Ecto neural progenitor cell (in vitro differentiated cells): ENCODE data around the gene FZD2.
"Not testable (repeated sequence)": the region's sequence is repeated elsewhere in the genome, so short reads cannot be mapped to it uniquely, and the experiment has no call there.

Experiments
- DNase-seq: peaks from one replicate; pipeline ENCODE4 v3.0.0-alpha.2; 2018; ENCODE audit warnings: low spot score

FZD2 gene

DNA sequence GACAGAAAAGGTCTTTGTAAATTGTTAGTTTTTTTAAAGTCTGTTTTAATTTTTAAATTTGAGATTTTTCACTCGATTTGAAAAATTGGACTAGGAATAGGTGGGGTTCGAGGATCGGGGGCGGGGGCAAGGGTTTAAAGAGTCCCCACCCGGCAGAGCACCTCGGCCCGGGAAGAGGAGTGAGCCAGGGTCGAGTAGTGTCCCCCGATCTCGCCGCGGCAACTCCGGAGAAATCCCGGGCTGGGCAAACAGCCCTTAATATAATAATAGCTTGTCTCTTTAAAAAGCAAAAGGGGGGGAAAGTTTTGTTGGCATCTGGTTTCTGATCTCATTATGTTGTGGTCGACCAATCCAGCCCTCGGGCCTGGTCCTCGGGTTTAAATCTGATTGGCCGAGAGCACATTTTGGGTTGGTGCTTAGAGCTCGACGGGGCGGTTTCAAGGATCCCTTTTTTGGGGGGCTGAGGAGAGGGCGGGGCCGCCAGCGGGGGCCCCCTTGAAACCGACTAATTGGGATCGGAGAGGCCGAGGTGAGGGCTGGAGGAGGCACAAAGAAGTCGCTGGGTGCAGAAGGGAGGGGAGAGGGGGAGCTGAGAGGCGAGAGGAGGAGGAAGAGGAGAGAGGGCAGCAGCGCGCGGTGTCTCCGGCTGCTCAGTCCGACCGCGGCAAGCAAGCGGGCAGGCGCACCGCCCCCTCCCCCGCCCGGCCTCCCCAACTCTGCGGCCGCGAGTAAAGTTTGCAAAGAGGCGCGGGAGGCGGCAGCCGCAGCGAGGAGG lies at the start of gene FZD2:
Gene FZD2 (plus strand): TSS at position 653 of the 775 bp plus-strand sequence. CDS start 205 bp downstream, outside the sequence.
- DNase-seq, result peak; percentile 99

DNA sequence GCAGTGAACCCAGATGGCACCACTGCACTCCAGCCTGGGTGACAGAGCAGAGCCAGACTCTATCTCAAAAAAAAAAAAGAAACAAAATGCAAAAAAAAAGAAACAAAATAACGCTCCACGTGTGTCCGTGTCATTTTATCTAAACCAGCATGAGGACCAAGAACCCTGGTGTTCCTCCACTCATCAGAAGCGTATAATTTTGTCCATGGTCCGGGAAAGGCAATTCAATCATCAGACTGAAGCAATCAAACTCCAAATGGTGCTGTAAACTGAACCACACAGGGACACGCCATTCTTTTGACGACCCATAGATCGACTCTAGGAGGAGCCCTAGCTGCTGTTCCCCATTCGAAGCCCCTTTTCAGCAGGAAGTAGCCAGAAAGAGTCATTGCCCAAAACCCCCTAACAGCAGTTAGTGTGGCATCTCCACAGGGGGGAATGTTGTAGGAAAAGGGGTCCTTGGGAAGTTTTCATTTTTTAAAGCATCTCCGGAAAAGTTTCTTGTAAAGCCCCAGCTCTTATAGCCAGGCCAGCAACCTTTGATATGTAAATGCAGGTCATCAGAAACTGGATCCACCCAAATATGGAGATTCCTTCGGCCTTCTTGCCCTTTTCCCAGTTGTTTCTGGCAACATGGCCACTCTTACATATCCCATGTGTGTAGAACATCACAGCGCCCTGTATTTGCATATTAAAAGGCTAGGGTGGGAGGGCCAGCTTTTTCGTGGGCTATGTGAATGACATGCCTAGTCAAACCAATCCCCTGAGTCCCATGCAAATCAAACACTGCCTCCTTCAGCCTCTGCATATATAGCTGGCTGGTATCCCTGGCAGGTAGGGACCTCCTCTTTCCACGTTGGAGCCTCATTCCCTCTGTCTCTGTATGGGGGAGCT lies 45.8 kb upstream of the FZD2 start:
- DNase-seq, result peak; percentile 80

DNA sequence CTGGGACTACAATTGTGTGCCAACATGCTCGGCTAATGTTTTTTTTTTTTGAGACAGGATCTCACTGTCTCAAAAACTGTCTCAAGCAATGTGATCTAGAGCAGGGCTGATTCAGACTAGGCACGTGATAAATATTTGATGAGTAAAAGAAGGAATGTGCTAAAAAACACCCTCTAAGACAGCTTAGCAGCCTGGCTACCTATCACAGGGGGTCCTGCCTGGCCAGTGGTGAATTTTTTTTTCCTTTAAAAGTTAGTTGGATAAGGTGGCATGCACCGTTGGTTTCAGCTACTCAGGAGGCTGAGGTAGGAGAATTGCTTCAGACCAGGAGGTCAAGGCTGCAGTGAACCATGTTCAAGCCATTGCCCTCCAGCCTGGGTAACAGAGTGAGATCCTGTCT lies 39.3 kb upstream of the FZD2 start:
- peak; percentile 26 for DNase-seq

DNA sequence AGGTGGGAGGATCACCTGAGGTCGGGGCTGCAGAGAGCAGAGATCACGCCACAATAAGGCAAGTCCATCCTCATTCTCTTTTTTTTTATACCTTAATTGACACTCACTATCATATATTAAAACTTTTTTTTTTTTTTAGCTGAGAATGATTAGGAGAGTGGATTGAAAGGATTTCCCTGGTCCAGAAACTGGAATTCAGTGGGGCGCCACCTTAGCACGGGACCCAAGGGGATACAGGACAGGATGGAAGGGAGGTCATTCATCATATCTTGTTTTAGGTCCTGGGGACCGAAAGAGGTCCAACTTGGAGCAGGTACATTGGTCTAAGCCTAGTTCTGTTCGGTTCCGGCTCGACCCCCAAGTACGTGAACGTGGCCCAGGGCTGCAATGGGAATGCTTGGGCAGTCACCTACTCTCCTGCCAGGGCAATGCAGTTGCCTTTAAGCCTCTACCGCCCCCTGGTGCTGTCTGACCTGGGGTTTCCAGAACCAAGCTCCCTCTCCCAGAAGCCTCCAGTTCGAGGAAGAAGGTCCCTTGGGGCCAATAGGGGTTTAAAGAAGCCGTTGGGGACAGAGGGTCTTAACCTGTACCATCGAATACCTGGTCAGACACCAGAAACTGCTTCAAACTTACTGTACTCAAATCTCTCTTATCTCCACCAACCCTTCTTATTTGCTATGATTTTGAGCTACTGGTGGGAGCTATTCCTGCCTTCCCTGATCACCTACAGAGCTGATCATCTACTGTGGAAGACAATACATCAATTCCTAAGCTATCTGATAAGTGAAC lies 34.2 kb upstream of the FZD2 start:
- peak; percentile 74 for DNase-seq

DNA sequence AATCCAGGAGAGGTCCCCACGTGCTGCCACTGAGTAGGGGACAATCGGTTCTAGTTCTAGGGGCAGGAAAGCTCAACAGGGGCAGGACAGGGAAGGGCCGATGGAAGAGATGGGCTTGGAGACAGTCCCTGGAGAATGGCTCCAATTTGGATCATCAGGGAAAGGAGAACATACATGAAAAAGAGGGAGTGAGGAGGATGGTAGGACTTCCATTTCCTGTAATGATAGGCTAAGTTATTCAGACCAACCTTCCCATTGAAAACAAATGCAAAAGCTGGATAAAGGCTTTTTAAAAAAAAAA lies 33.7 kb upstream of the FZD2 start:
- DNase-seq, result no peak

DNA sequence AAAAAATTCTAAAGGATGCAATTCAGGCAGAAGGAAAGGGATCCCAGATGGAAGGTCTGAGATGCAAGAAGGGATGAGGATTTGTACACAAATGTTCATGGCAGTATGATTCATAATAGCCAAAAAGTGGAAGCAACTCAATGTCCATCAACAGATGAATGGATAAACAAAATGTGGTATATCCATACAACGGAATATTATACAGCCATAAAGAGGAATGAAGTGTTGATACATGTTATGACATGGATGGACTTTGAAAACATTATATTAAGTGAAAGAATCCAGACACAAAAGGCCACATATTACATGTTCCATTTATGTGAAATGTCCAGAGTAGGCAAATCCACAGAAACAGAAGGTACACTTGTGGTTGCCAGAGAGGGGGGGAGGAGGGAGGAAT lies 30.2 kb upstream of the FZD2 start:
- DNase-seq, result no peak

DNA sequence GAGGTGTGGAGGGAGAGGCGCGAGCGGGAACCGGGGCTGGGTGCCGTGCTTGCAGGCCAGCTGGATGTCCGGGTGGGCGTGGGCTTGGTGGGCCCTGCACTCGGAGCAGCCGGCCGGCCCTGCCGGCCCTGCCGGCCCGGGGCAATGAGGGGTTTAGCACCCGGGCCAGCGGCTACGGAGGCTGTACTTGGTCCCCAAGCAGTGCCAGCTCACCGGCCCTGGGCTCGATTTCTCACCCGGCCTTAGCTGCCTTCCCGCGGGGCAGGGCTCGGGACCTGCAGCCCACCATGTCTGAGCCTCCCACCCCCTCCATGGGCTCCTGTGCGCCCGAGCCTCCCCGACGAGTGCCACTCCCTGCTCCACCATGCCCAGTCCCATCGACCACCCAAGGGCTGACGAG lies 29.3 kb upstream of the FZD2 start:
- no peak for DNase-seq

DNA sequence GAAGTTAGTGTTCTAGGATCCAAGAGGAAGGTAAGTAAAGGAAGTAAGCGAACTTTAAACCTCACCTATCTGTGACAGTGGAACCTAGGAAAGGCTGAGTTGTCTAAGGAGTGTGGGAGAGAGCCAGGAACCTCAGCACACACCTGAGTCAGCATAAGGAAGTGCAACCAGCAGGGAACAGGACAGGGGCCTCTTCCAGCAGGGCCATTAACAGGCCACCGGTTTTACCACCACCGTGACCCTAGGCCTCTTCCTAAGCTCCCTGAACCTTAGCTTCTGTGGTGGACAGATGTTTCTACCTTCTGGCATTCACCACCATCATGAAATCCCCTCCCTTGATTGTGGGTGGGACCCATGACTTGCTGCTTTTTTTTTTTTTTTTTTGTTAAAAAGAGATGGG lies 27.4 kb upstream of the FZD2 start:
- DNase-seq, result no peak

DNA sequence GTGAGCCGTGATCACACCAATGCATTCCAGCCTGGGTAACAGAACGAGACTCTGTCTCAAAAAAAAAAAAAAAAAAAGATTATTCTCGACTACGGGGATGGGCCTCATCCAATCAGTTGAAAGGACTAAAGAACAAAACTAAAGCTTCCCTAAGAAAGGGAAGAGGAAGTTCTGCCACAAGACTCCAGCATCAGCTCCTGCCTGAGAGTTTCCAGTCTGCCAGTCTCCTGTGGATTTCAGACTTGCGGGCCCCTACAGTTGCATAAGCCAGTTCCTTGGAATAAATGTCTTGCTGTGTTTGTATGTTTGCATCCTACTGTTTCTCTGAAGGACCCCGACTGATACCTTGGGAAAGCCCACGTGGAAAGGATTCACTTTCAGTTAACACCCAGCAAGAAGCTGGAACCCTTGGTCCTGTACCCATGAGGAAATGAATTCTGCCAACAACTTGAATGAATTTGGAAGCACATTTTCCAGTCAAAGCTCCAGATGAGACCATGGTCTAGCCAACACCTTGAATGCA lies 26.3 kb upstream of the FZD2 start:
- no peak for DNase-seq

DNA sequence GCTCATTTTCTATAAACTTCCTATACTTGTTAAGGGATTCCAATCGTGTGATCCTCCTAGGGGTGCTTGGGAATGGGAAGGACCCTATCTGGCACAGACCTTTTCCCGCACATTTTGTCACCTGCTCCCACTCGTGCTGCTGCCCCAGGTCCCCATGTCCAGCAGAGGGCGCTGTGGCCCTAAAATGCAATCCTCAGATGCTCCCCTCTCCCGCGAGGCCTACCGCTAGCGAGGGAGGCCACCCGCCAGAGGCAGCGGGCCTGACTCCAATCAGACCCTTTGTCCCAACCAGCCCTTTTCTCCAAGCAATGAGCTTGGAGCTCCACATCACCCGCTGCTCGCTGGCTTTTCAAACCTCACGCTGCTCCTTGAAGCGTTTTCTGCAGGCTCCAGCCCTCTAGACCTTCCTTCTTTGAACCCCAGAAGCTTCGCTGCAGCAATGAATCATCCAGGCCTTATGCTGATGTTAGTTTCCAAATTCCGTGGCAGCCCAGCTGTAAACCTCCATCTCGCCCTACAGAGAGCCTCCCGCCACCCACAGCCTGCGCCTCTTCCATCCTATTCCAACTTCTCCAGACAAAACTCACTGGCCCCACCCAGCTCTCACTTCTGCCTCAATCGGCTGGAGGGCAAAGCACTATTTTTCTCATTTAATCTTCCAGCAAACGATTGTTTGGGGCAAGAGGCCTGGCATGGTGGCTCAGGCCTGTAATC lies 23.6 kb upstream of the FZD2 start:
- peak; percentile 99 for DNase-seq

DNA sequence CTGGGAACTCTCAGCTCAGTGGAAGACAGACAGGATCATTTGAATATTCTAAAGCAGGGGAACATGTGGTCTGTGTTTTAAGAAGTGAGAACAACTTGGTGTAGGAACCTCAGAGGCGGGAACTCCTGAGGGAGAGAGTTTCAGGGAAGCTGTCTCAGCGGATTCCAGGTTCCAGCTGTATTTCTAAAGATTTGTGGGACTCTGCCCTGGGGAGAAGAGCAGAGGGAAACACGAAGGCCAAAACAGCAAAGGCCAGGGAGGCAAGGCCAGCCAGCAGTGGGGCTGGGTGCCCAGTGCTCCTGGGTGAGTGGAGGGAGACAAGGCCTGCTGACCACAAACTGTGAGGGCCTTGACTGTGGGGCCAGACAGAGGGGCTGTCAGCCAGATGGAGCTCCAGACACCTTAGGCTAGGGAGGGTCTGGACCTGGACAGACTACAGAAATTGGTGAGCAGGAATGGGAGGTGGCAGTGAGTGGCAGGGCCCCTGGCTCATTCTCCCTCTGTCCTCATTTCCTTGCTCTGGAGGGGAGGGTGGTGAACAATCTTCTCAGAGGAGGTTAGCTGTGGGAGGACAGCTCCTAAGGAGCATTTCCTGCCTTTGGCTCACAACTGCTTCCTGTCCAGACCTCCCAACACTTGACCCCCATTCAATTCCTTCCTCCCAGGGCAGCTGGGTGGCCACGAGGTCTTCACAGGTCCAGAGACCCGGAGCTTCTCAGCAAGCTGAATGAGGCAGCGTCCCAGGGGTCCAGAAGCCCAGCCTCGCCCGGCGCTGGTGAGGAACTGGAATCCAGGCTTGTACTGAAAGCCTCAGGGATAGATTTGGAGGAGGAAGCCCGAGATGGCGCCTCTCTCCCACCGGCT lies 21.0 kb upstream of the FZD2 start:
- no peak for DNase-seq

DNA sequence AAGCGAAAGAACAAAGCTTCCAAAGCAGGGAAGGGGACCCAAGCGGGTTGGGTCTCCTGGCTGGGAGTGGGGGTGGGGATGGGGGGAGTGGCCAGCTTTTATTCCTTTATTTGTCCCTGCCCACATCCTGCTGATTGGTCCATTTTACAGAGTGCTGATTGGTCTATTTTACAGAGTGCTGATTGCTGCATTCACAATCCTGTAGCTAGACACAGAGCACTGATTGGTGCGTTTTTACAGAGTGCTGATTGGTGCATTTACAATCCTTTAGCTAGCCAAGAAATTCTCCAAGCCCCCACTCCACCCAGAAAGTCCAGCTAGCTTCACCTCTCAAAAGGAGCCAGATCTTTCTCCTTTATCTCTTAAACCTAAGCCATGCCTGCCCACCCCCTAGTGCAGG lies 19.4 kb upstream of the FZD2 start:
- not testable (repeated sequence) for DNase-seq

DNA sequence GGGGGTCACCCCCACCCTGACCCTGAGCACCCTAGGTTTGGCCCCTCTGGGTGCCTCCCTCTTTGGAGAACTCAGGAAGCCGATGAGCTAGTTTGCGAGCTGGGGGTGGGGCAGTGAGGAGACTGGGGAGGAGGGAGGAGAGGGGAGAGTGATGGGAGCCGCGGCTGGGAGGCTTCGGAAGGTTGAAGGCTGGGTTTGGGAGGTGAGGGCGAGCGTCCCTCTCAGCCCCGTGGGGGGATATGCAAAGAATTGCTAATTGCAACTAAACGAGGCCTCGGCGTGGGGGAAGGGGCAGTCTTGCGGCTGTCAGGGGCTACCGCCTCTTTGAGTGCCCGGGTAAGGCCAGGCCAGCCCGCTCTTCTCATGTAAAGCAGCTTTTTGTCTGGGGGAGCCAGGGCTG lies 17.6 kb upstream of the FZD2 start:
- peak; percentile 83 for DNase-seq

DNA sequence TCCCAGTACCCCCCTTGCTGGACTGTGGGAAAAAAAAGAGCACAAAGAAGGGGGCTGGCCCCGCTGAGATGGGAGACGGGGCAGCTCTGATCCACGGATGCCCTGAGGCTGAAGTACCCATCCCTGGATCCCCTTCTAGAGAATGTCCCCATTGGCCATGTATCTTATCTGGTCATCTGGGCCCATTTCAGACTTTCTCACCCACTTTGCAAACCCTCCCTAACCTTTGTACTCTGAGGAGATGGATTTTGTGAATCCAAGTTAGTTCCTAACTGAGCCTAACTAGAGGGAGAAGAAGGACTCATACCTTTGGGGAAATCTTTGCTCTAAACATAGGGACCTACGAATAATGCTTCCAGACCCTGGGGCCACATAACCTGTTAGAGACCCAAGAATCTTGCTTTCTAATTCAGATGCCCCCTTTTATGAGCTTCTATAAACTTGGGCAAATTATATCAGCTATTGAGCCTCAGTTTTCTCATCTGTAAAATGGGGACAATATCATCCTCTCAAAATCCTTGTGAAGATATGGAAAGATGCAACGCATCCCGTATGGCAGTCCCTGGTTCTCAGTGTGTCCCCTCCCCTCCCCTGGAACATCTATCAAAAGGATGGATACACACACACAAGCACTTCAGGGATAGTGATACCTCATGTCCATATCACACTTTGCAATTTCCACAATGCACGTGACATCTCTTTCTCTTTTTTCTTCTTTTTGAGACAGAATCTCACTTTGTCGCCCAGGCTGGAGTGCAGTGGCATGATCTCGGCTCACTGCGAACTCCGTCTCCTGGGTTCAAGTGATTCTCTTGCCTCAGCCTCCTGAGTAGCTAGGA lies 16.8 kb upstream of the FZD2 start:
- DNase-seq, result no peak

DNA sequence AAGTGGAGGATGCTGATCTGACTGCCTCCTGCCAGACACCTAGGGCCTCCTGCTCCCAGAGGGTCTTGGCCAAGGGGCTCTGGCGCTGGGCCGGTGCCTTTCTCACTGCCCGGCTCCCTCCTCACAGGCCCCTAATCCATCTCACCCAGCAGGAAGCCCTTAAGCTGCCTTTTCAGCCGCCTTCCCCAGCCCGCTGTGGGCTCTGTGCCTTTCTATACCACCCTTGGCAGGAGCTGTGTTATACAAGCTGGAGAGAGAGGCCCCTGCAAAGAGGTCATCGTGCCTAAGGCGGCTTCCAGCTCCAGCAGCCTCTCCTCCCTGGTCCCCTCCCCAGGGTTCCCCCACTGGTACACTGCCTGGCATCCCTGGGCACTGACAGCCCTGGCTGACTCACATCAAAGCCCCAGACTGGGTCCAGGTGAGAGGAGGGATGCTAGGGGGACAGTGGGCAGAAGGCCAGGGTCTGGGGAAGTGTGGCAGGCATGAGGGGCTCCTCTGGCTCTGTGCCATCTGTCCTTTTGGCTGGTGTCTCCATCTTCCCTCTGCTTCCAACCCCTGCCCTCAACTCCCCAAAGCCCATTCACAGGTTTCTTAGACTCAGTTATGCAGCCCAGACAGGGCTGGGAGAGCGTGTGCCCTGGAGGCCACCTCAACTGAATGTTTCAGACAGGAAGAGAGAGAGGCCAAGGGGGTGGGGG lies 15.3 kb upstream of the FZD2 start:
- peak; percentile 89 for DNase-seq

DNA sequence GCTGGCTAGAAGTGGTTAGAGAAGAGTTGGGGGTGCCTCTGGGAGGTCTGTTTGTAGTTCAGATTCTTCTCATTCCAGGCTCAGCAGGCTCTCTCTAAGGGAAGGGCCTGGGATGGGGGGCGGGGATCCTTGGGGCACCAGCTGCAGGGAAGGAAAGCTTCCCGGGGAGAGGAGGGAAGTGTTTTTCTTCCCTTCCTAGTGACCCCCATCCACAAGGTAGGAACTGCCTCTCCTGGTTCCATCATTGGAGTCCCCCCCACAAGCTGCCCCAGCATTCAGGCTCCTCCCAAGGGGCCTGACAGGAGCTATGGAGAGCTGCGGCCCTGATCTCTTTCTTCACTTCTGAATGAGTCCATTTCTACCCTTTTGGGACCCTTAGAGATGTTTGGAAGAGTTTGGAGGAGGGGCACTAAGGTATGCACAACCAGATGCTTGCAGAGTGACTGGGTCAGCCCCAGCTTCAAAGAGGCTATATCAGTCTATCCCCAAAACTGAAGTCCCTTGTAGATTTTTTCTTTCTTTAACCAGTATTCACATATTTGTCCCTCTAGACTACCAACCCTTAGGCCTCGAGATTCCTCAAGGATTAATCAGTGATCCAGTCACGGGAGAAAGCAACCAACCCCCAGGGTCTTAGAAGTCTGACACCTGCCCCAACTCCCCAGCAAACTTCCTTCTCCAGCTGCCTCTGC lies 13.9 kb upstream of the FZD2 start:
- DNase-seq, result peak; percentile 86

DNA sequence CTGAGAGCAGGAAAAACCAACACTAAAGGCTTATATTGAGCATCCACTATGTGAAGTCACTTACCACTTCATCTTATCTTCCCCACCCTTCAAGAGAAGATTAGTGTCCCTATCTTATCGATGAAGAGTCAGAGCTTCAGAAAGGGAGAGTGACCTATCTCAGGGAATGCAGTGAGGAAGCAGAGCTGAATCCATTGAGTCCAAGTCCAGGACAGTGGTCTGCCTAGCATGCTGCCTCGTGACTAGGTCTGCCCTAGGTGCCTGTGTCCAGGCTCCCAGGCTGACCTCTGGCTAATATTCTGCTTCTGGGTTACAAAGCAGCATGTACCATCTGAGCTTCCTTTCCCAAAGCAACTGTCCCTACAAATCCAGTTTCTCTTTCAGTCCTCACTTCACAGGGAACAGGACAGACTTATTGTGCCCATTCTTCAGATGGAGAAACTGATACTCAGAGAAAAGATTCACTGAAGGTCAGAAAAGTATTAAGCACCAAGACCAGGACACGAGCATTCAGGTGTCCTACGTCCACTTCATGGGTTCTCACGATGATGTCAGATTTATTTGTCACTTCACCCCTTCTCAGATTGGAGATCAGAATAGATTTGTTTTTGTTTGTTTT lies 13.3 kb upstream of the FZD2 start:
- no peak for DNase-seq
